AML-193 (cell line): ENCODE data around the gene CCDC8.
"Not testable (repeated sequence)": the region's sequence is repeated elsewhere in the genome, so short reads cannot be mapped to it uniquely, and the experiment has no call there.

Experiments
- DNase-seq, 2 experiments: peaks; one replicate each; lab custom pipeline; 2025; lab: John Stamatoyannopoulos, UW

The CCDC8 gene

GRCh38 chr19:46383171-46383815, 30.1 kb downstream of the CCDC8 start:
- no peak for DNase-seq

- no peak for DNase-seq
Observed at GRCh38 chr19:46381756-46382345, 31.5 kb downstream of the CCDC8 start.

GRCh38 chr19:46381346-46381745, 32.0 kb downstream of the CCDC8 start:
- DNase-seq: no peak

- no peak for DNase-seq
Observed at GRCh38 chr19:46380690-46381089, 32.7 kb downstream of the CCDC8 start.

- DNase-seq: no peak
Observed at GRCh38 chr19:46378268-46378667, 35.1 kb downstream of the CCDC8 start.

GRCh38 chr19:46376241-46377153, 36.9 kb downstream of the CCDC8 start:
- no peak for DNase-seq

GRCh38 chr19:46375476-46376067, 37.8 kb downstream of the CCDC8 start:
- DNase-seq: not testable (repeated sequence)

- DNase-seq: no peak
Observed at GRCh38 chr19:46374536-46375475, 38.6 kb downstream of the CCDC8 start.

- no peak for DNase-seq
Observed at GRCh38 chr19:46373491-46374359, 39.6 kb downstream of the CCDC8 start.

- no peak for DNase-seq
Observed at GRCh38 chr19:46372901-46373490, 40.4 kb downstream of the CCDC8 start.

- DNase-seq: no peak
Observed at GRCh38 chr19:46371371-46371901, 41.9 kb downstream of the CCDC8 start.

- DNase-seq: no peak
Observed at GRCh38 chr19:46369817-46370216, 43.5 kb downstream of the CCDC8 start.

GRCh38 chr19:46368116-46368515, 45.2 kb downstream of the CCDC8 start:
- no peak for DNase-seq

GRCh38 chr19:46367426-46367825, 45.9 kb downstream of the CCDC8 start:
- no peak for DNase-seq

- DNase-seq: no peak
Observed at GRCh38 chr19:46366620-46367292, 46.6 kb downstream of the CCDC8 start.

GRCh38 chr19:46365561-46365960, 47.8 kb downstream of the CCDC8 start:
- no peak for DNase-seq

GRCh38 chr19:46364359-46364758, 49.0 kb downstream of the CCDC8 start:
- no peak for DNase-seq

- DNase-seq: no peak
Observed at GRCh38 chr19:46361915-46362314, 51.4 kb downstream of the CCDC8 start.
